CD4-positive, alpha-beta T cell treated with Interleukin-1 beta for 1 hour (primary cell): ENCODE results near the gene SLC35B1.
A peak's percentile ranks its signal among the peaks of the same experiment; 100 is the strongest.

ENCODE experiments used
- DNase-seq, 2 donors: peaks; one replicate each; pipeline ENCODE4 v3.0.0-alpha.2; 2020 to 2022

Gene SLC35B1

GRCh38 chr17:49707608-49708514, at the start of gene SLC35B1:
Gene SLC35B1 (minus strand): TSS chr17:49707964. CDS start chr17:49707833, 131 bp downstream.
- DNase-seq, result peak; percentile 98 to 99

GRCh38 chr17:49757151-49757777, 49.5 kb upstream of the SLC35B1 start:
- DNase-seq, result no peak

- no peak for DNase-seq
These were observed 48.8 kb upstream of the SLC35B1 start for GRCh38 chr17:49756323-49757150.

- no peak for DNase-seq
These were observed 48.0 kb upstream of the SLC35B1 start for GRCh38 chr17:49755663-49756283.

GRCh38 chr17:49753959-49754391, 46.2 kb upstream of the SLC35B1 start:
- DNase-seq, result no peak

- no peak for DNase-seq
These were observed 44.7 kb upstream of the SLC35B1 start for GRCh38 chr17:49752508-49752907.

- no peak for DNase-seq
These were observed 42.0 kb upstream of the SLC35B1 start for GRCh38 chr17:49749730-49750129.

- DNase-seq, result peak; percentile 57 to 74
These were observed 41.0 kb upstream of the SLC35B1 start for GRCh38 chr17:49748791-49749190.

- DNase-seq, result peak in 1 of 2 donors; percentile 49
These were observed 40.5 kb upstream of the SLC35B1 start for GRCh38 chr17:49748223-49748622.

GRCh38 chr17:49747632-49748031, 39.9 kb upstream of the SLC35B1 start:
- no peak for DNase-seq

GRCh38 chr17:49746791-49747490, 39.2 kb upstream of the SLC35B1 start:
- DNase-seq, result peak; percentile 44 to 67

GRCh38 chr17:49745175-49746139, 37.7 kb upstream of the SLC35B1 start:
- no peak for DNase-seq

- no peak for DNase-seq
These were observed 34.4 kb upstream of the SLC35B1 start for GRCh38 chr17:49742166-49742638.

GRCh38 chr17:49741692-49742076, 33.9 kb upstream of the SLC35B1 start:
- no peak for DNase-seq

GRCh38 chr17:49741009-49741691, 33.4 kb upstream of the SLC35B1 start:
- peak in 1 of 2 donors; percentile 12 for DNase-seq

- DNase-seq, result peak; percentile 96 to 97
These were observed 32.0 kb upstream of the SLC35B1 start for GRCh38 chr17:49739641-49740271.

GRCh38 chr17:49738456-49739163, 30.8 kb upstream of the SLC35B1 start:
- DNase-seq, result no peak
